ENCODE data around the gene GPR162. TPM values are rescaled to one million over a fixed set of nuclear protein-coding genes. Genes with fewer than 3 reads are reported as not detected.
"Not testable (repeated sequence)": the region's sequence is repeated elsewhere in the genome, so short reads cannot be mapped to it uniquely, and the experiment has no call there.

Gene GPR162
- total and polyA plus RNA-seq, 2 donors: 6.4 to 18.4 TPM

- no peaks in the 10 kb centered on the region for H3K4me1 ChIP-seq (ENCODE audit: insufficient read depth)
- peak overlapping the region; percentile 91 for H3K4me3 ChIP-seq (ENCODE audit: low read depth, low read length)
- peak overlapping the region; percentile 95 for H3K27ac ChIP-seq (ENCODE audit: low read depth)
- WGBS: 5% methylated on average over 22 of the region's 22 CpGs
- no peaks in the 10 kb centered on the region for H3K36me3 ChIP-seq (ENCODE audit: insufficient read depth)
- no peak for DNase-seq (ENCODE audit: extremely low spot score)
Measured at GRCh38 chr12:6868211-6869048, 46.8 kb downstream of the GPR162 start.

GRCh38 chr12:6869049-6870021 lies 47.7 kb downstream of the GPR162 start:
- H3K27ac ChIP-seq (ENCODE audit: low read depth): no peak overlapping the region
- H3K4me3 ChIP-seq (ENCODE audit: low read depth, low read length): no peak overlapping the region
- no peaks in the 10 kb centered on the region for H3K36me3 ChIP-seq (ENCODE audit: insufficient read depth)
- 28% methylated on average over 12 of the region's 12 CpGs for WGBS
- DNase-seq (ENCODE audit: extremely low spot score): peak; percentile 43
- no peaks in the 10 kb centered on the region for H3K4me1 ChIP-seq (ENCODE audit: insufficient read depth)

- H3K27ac ChIP-seq (ENCODE audit: low read depth); H3K36me3 ChIP-seq (ENCODE audit: insufficient read depth); DNase-seq (ENCODE audit: extremely low spot score); H3K4me1 ChIP-seq (ENCODE audit: insufficient read depth); H3K4me3 ChIP-seq (ENCODE audit: low read depth, low read length): not testable (repeated sequence)
- 63% methylated on average over 4 of the region's 4 CpGs for WGBS
Measured at GRCh38 chr12:6870304-6870703, 48.7 kb downstream of the GPR162 start.

- WGBS: 77% methylated on average over 12 of the region's 12 CpGs
- DNase-seq (ENCODE audit: extremely low spot score): no peak
- Histone ChIP-seq H3K4me1 (ENCODE audit: insufficient read depth) (no peaks in the 10 kb centered on the region), H3K4me3 (ENCODE audit: low read depth, low read length) (no peak overlapping the region), H3K36me3 (ENCODE audit: insufficient read depth) (no peaks in the 10 kb centered on the region), H3K27ac (ENCODE audit: low read depth) (no peak overlapping the region)
Measured at GRCh38 chr12:6871052-6871957, 49.7 kb downstream of the GPR162 start.

- no peaks in the 10 kb centered on the region for H3K4me1 ChIP-seq (ENCODE audit: insufficient read depth)
- DNase-seq (ENCODE audit: extremely low spot score): no peak
- no peaks in the 10 kb centered on the region for H3K36me3 ChIP-seq (ENCODE audit: insufficient read depth)
- peak overlapping the region; percentile 60 for H3K27ac ChIP-seq (ENCODE audit: low read depth)
- H3K4me3 ChIP-seq (ENCODE audit: low read depth, low read length): peak overlapping the region; percentile 66
- WGBS: 1% methylated on average over 40 of the region's 40 CpGs
Measured at GRCh38 chr12:6872073-6873048, 50.7 kb downstream of the GPR162 start.

GRCh38 chr12:6873094-6874014 lies 51.7 kb downstream of the GPR162 start, which contains the start of gene SPSB2:
Gene SPSB2 (minus strand): TSS chr12:6873303. CDS start chr12:6872901, 402 bp downstream.
- WGBS: under 1% methylated on average over 66 of the region's 66 CpGs

GRCh38 chr12:6874015-6874368 lies 52.4 kb downstream of the GPR162 start:
- WGBS: 45% methylated on average over 9 of the region's 9 CpGs
- not testable (repeated sequence) for H3K36me3 ChIP-seq (ENCODE audit: insufficient read depth); DNase-seq (ENCODE audit: extremely low spot score); H3K4me1 ChIP-seq (ENCODE audit: insufficient read depth)
- H3K27ac ChIP-seq (ENCODE audit: low read depth): peak overlapping the region; percentile 62
- H3K4me3 ChIP-seq (ENCODE audit: low read depth, low read length): peak overlapping the region; percentile 66

More at GRCh38 chr12:6873094-6874014, 51.7 kb downstream of the GPR162 start, which contains the start of gene SPSB2:
- Histone ChIP-seq H3K36me3 (ENCODE audit: insufficient read depth) (no peaks in the 10 kb centered on the region), H3K27ac (ENCODE audit: low read depth) (peak within 1 kb of the TSS; percentile 62), H3K4me1 (ENCODE audit: insufficient read depth) (no peaks in the 10 kb centered on the region), H3K4me3 (ENCODE audit: low read depth, low read length) (peak within 1 kb of the TSS; percentile 66)
- DNase-seq (ENCODE audit: extremely low spot score): peak; percentile 84

Other genes starting within 250 kb of the GPR162 start
- gene CHD4, start 214.4 kb upstream of the GPR162 start, total RNA-seq: 142 TPM
- gene CHD4, start 214.4 kb upstream of the GPR162 start, polyA plus RNA-seq: 135 TPM
- 1.7 TPM for gene LPAR5, start 185.9 kb upstream of the GPR162 start, total RNA-seq
- gene LPAR5, start 185.9 kb upstream of the GPR162 start, polyA plus RNA-seq: 2.2 TPM
- gene ACRBP, start 174.4 kb upstream of the GPR162 start, total RNA-seq: 1.1 TPM
- gene ACRBP, start 174.4 kb upstream of the GPR162 start, polyA plus RNA-seq: 1.0 TPM
- 66.2 TPM for gene ING4, start 158.7 kb upstream of the GPR162 start, total RNA-seq
- gene ING4, start 158.7 kb upstream of the GPR162 start, polyA plus RNA-seq: 66.4 TPM
- gene ZNF384, start 132.4 kb upstream of the GPR162 start, total RNA-seq: 19.9 TPM
- gene ZNF384, start 132.4 kb upstream of the GPR162 start, polyA plus RNA-seq: 49.0 TPM
- gene PIANP, start 121.0 kb upstream of the GPR162 start, total RNA-seq: 1.1 TPM
- 11.4 TPM for gene PIANP, start 121.0 kb upstream of the GPR162 start, polyA plus RNA-seq
- gene COPS7A, start 97.8 kb upstream of the GPR162 start, total RNA-seq: 35.6 TPM
- 88.2 TPM for gene COPS7A, start 97.8 kb upstream of the GPR162 start, polyA plus RNA-seq
- gene MLF2, start 68.7 kb upstream of the GPR162 start, total RNA-seq: 51.0 TPM
- 240 TPM for gene MLF2, start 68.7 kb upstream of the GPR162 start, polyA plus RNA-seq
- 62.4 TPM for gene PTMS, start 55.5 kb upstream of the GPR162 start, total RNA-seq
- 619 TPM for gene PTMS, start 55.5 kb upstream of the GPR162 start, polyA plus RNA-seq
- 0.21 TPM for gene LAG3, start 49.3 kb upstream of the GPR162 start, total RNA-seq
- gene LAG3, start 49.3 kb upstream of the GPR162 start, polyA plus RNA-seq: 1.6 TPM
- gene CD4, start 32.3 kb upstream of the GPR162 start, total RNA-seq: 11.5 TPM
- gene CD4, start 32.3 kb upstream of the GPR162 start, polyA plus RNA-seq: 21.5 TPM
- gene P3H3, start 6.6 kb downstream of the GPR162 start, total RNA-seq: 40.1 TPM
- gene P3H3, start 6.6 kb downstream of the GPR162 start, polyA plus RNA-seq: 46.3 TPM
- gene GNB3, start 19.1 kb downstream of the GPR162 start, total RNA-seq: 2.5 TPM
- 4.6 TPM for gene GNB3, start 19.1 kb downstream of the GPR162 start, polyA plus RNA-seq
- gene CDCA3, start 29.5 kb downstream of the GPR162 start, total RNA-seq: 12.3 TPM
- 1.0 TPM for gene CDCA3, start 29.5 kb downstream of the GPR162 start, polyA plus RNA-seq
- gene USP5, start 30.3 kb downstream of the GPR162 start, total RNA-seq: 29.0 TPM
- 60.1 TPM for gene USP5, start 30.3 kb downstream of the GPR162 start, polyA plus RNA-seq
- gene TPI1, start 45.7 kb downstream of the GPR162 start, total RNA-seq: 331 TPM
- gene TPI1, start 45.7 kb downstream of the GPR162 start, polyA plus RNA-seq: 708 TPM
- gene SPSB2, start 51.5 kb downstream of the GPR162 start, total RNA-seq: 3.2 TPM
- 12.3 TPM for gene SPSB2, start 51.5 kb downstream of the GPR162 start, polyA plus RNA-seq
- gene LRRC23, start 83.0 kb downstream of the GPR162 start, total RNA-seq: 9.2 TPM
- gene LRRC23, start 83.0 kb downstream of the GPR162 start, polyA plus RNA-seq: 9.4 TPM
- gene ENO2, start 92.8 kb downstream of the GPR162 start, total RNA-seq: 9.7 TPM
- gene ENO2, start 92.8 kb downstream of the GPR162 start, polyA plus RNA-seq: 68.4 TPM
- gene ATN1, start 106.1 kb downstream of the GPR162 start, total RNA-seq: 18.2 TPM
- gene ATN1, start 106.1 kb downstream of the GPR162 start, polyA plus RNA-seq: 151 TPM
- not detected for gene RNU7-1, start 122.0 kb downstream of the GPR162 start, total RNA-seq
- not detected for gene RNU7-1, start 122.0 kb downstream of the GPR162 start, polyA plus RNA-seq
- gene C12orf57, start 122.2 kb downstream of the GPR162 start, total RNA-seq: 182 TPM
- gene C12orf57, start 122.2 kb downstream of the GPR162 start, polyA plus RNA-seq: 566 TPM
- gene PTPN6, start 129.5 kb downstream of the GPR162 start, total RNA-seq: 6.1 TPM
- 17.2 TPM for gene PTPN6, start 129.5 kb downstream of the GPR162 start, polyA plus RNA-seq
- 94.9 TPM for gene PHB2, start 148.8 kb downstream of the GPR162 start, total RNA-seq
- gene PHB2, start 148.8 kb downstream of the GPR162 start, polyA plus RNA-seq: 192 TPM
- gene EMG1, start 149.1 kb downstream of the GPR162 start, total RNA-seq: 25.4 TPM
- gene EMG1, start 149.1 kb downstream of the GPR162 start, polyA plus RNA-seq: 25.9 TPM
- gene LPCAT3, start 196.7 kb downstream of the GPR162 start, total RNA-seq: 20.7 TPM
- gene LPCAT3, start 196.7 kb downstream of the GPR162 start, polyA plus RNA-seq: 48.1 TPM
- gene C1S, start 238.9 kb downstream of the GPR162 start, total RNA-seq: 196 TPM
- 918 TPM for gene C1S, start 238.9 kb downstream of the GPR162 start, polyA plus RNA-seq